NCI-H526 (cell line): Measurements from ENCODE around the gene NPIPA7.
"Not testable (repeated sequence)": the region's sequence is repeated elsewhere in the genome, so short reads cannot be mapped to it uniquely, and the experiment has no call there.

ENCODE experiments used
- DNase-seq, 2 experiments: peaks; one replicate each; lab custom pipeline; 2025; lab: John Stamatoyannopoulos, UW

Gene NPIPA7

GRCh38 chr16:16378840-16379239 lies at the start of gene NPIPA7:
TSS of gene NPIPA7 (plus strand) at chr16:16379140. CDS start at chr16:16379245, 105 bp downstream.
- DNase-seq: not testable (repeated sequence)

- DNase-seq: not testable (repeated sequence)
Observed at GRCh38 chr16:16331466-16331865, 47.5 kb upstream of the NPIPA7 start.

- not testable (repeated sequence) for DNase-seq
Observed at GRCh38 chr16:16357556-16357955, 21.4 kb upstream of the NPIPA7 start.

- DNase-seq: not testable (repeated sequence)
Observed at GRCh38 chr16:16358539-16359240, 20.2 kb upstream of the NPIPA7 start.

GRCh38 chr16:16363595-16363994 lies 15.3 kb upstream of the NPIPA7 start:
- not testable (repeated sequence) for DNase-seq

GRCh38 chr16:16364100-16364499 lies 14.8 kb upstream of the NPIPA7 start:
- DNase-seq: not testable (repeated sequence)

GRCh38 chr16:16364701-16365100 lies 14.2 kb upstream of the NPIPA7 start:
- DNase-seq: not testable (repeated sequence)

GRCh38 chr16:16365319-16365718 lies 13.6 kb upstream of the NPIPA7 start:
- DNase-seq: not testable (repeated sequence)

- not testable (repeated sequence) for DNase-seq
Observed at GRCh38 chr16:16365851-16366250, 13.1 kb upstream of the NPIPA7 start.

- DNase-seq: not testable (repeated sequence)
Observed at GRCh38 chr16:16366552-16367284, 12.2 kb upstream of the NPIPA7 start.

- not testable (repeated sequence) for DNase-seq
Observed at GRCh38 chr16:16367285-16367628, 11.7 kb upstream of the NPIPA7 start.

- not testable (repeated sequence) for DNase-seq
Observed at GRCh38 chr16:16369081-16369856, 9.7 kb upstream of the NPIPA7 start.

GRCh38 chr16:16371136-16371735 lies 7.7 kb upstream of the NPIPA7 start:
- not testable (repeated sequence) for DNase-seq

- DNase-seq: not testable (repeated sequence)
Observed at GRCh38 chr16:16374192-16374591, 4.7 kb upstream of the NPIPA7 start.

- not testable (repeated sequence) for DNase-seq
Observed at GRCh38 chr16:16399685-16400084, 20.7 kb downstream of the NPIPA7 start.

GRCh38 chr16:16402333-16402732 lies 23.4 kb downstream of the NPIPA7 start:
- not testable (repeated sequence) for DNase-seq

- DNase-seq: not testable (repeated sequence)
Observed at GRCh38 chr16:16404283-16404682, 25.3 kb downstream of the NPIPA7 start.

GRCh38 chr16:16405421-16405820 lies 26.5 kb downstream of the NPIPA7 start:
- DNase-seq: not testable (repeated sequence)

GRCh38 chr16:16408430-16408829 lies 29.5 kb downstream of the NPIPA7 start:
- not testable (repeated sequence) for DNase-seq

- not testable (repeated sequence) for DNase-seq
Observed at GRCh38 chr16:16413773-16414172, 34.8 kb downstream of the NPIPA7 start.

- not testable (repeated sequence) for DNase-seq
Observed at GRCh38 chr16:16417071-16417470, 38.1 kb downstream of the NPIPA7 start.
